Progenitor cell of endocrine pancreas (in vitro differentiated cells): Measurements from ENCODE around the gene CLDN3. TPM values are rescaled to one million over a fixed set of nuclear protein-coding genes. Genes with fewer than 3 reads are reported as not detected.
A peak's percentile ranks its signal among the peaks of the same experiment; 100 is the strongest.

ENCODE experiments used
- DNase-seq: peaks from one replicate; pipeline ENCODE4 v3.0.0; 2021; ENCODE audit warnings: low spot score; ENCODE audit not compliant: unreplicated experiment
- H3K27ac Mint-ChIP-seq: 2 replicates; pipeline ENCODE4 v1.8.0; 2021; ENCODE audit warnings: mild to moderate bottlenecking, moderate library complexity, mixed read lengths
- H3K27me3 Mint-ChIP-seq: 2 replicates; pipeline ENCODE4 v1.8.0; 2021; ENCODE audit warnings: mixed read lengths
- H3K36me3 Mint-ChIP-seq: 2 replicates; pipeline ENCODE4 v1.8.0; 2022; ENCODE audit warnings: mixed read lengths; ENCODE audit not compliant: insufficient read depth
- H3K4me1 Mint-ChIP-seq: 2 replicates; pipeline ENCODE4 v1.8.0; 2021; ENCODE audit warnings: low read depth, mixed read lengths
- H3K4me3 Mint-ChIP-seq: 2 replicates; pipeline ENCODE4 v1.8.0; 2021; ENCODE audit warnings: low read depth, mild to moderate bottlenecking, moderate library complexity, mixed read lengths
- H3K9me3 Mint-ChIP-seq: 2 replicates; pipeline ENCODE4 v1.8.0; 2021; ENCODE audit warnings: low read depth, mixed read lengths
- total RNA-seq: library from RNA; stranded (reverse); gene quantifications from 2 replicates; pipeline ENCODE4 v1.2.1, GENCODE V29; 2021
- TF ChIP-seq, protein P1 (sequence below): fragments of 200-600 bp; sonication (generic); IDR thresholded peaks from one replicate; pipeline ENCODE4 v1.5.0; 2021; ENCODE audit warnings: antibody characterized with exemption, mild to moderate bottlenecking; ENCODE audit not compliant: unreplicated experiment

The CLDN3 gene
- total RNA-seq, 1 donor from 2014 or later = 49.9 TPM

DNA sequence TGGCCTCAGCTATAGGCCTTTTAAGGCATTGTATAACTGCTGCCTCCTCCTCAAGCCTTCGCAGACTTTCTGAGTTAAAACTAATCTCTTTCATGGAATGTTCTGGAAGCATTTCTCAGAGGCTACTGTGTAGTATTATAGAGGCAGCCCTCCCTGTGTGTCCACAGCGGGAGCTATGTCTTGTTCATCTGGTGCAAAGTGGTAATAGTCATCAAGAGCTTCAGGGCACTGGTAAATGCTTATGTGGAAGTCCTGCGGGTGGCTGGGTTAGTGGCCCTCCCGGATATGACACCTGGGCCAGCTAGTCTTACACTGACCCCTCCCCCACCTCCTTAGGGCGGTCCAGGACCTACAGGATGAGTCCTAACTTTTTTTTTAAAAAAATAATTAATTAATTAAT, 29.3 kb downstream of the CLDN3 start:
- TF ChIP-seq, protein P1, sequence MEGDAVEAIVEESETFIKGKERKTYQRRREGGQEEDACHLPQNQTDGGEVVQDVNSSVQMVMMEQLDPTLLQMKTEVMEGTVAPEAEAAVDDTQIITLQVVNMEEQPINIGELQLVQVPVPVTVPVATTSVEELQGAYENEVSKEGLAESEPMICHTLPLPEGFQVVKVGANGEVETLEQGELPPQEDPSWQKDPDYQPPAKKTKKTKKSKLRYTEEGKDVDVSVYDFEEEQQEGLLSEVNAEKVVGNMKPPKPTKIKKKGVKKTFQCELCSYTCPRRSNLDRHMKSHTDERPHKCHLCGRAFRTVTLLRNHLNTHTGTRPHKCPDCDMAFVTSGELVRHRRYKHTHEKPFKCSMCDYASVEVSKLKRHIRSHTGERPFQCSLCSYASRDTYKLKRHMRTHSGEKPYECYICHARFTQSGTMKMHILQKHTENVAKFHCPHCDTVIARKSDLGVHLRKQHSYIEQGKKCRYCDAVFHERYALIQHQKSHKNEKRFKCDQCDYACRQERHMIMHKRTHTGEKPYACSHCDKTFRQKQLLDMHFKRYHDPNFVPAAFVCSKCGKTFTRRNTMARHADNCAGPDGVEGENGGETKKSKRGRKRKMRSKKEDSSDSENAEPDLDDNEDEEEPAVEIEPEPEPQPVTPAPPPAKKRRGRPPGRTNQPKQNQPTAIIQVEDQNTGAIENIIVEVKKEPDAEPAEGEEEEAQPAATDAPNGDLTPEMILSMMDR = no peak
- H3K27ac Mint-ChIP-seq = peak overlapping the region; percentile 100
- H3K4me1 Mint-ChIP-seq = peaks cover 38% of the 10 kb centered on the region
- DNase-seq = no peak
- H3K4me3 Mint-ChIP-seq = peak overlapping the region; percentile 54
- no peaks in the 10 kb centered on the region for H3K9me3 Mint-ChIP-seq
- peaks cover 4% of the 10 kb centered on the region for H3K36me3 Mint-ChIP-seq
- H3K27me3 Mint-ChIP-seq = no peaks in the 10 kb centered on the region

DNA sequence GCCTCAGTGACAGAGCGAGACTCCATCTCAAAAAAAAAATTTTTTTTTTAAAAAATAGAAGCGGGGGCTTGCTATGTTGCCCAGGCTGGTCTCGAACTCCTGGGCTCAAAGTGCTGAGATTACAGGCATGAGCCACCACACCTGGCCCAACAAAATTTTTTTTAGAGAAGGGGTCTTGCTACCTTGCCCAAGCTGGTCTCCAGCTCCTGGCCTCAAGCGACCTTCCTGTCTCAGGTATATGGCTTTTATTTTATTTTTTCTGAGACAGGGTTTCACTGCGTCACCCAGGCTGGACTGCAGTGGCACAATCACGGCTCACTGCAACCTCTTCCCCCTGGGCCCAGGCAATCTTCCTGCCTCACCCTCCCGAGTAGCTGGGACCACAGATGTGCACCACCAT, 29.9 kb downstream of the CLDN3 start:
- Mint-ChIP-seq H3K27ac (peak overlapping the region; percentile 100), H3K9me3 (no peaks in the 10 kb centered on the region), H3K4me1 (peaks cover 38% of the 10 kb centered on the region), H3K4me3 (peak overlapping the region; percentile 54), H3K27me3 (no peaks in the 10 kb centered on the region), H3K36me3 (peaks cover 4% of the 10 kb centered on the region)
- TF ChIP-seq, protein P1 = no peak
- DNase-seq = no peak

- Mint-ChIP-seq H3K27ac (peak overlapping the region; percentile 99), H3K4me1 (peaks cover 38% of the 10 kb centered on the region), H3K36me3 (peaks cover 7% of the 10 kb centered on the region), H3K9me3 (no peaks in the 10 kb centered on the region), H3K27me3 (no peaks in the 10 kb centered on the region), H3K4me3 (peak overlapping the region; percentile 91)
- no peak for DNase-seq
- TF ChIP-seq, protein P1 = no peak
Observed at GRCh38 chr7:73739387-73739767, 30.7 kb downstream of the CLDN3 start.

DNA sequence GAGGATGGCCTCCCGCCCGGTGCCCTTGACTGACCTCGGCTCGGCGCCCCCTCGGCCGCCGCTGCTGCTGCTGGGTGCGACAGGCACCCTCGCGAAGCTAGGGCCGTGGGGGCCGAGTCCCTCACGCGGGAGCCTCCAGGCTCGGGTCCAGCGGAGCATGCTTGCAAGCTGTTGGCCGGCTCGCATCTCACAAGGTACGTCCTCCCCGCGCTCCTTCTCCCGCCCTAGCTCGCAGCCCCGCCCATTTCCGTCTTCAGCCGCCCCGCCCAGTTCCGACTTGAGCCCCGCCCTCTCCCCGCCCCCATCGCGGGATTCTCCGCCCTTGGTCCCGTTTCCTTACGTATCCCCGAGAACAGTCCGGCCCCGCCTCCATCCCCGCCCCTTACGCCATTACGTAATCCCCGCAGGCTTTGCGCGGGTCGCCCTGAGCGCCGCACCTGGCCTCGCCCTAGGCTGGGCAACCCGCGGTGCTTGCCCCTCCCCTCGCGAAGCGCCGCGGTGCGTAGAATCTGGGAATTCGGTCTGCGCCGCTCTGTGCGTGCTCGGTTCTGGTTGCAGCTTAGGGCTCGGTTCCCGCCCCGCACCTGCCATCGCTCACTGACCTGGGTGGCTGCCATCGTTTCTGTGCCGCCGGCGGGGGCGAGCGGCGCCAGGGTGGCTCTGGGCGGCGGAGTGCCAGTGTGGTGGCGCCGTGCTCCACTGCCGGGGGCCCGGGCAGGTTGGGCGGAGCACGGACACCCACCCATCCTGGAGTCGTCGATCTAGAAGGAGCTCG, 31.3 kb downstream of the CLDN3 start, which contains the start of gene ABHD11:
TSS of gene ABHD11 (minus strand) at position 191 of the 775 bp plus-strand sequence. CDS start at position 159, 32 bp downstream.
- Mint-ChIP-seq H3K27me3 (no peaks in the 10 kb centered on the region), H3K36me3 (peaks cover 7% of the 10 kb centered on the region), H3K27ac (peak within 1 kb of the TSS; percentile 99), H3K4me1 (peaks cover 33% of the 10 kb centered on the region), H3K4me3 (peak within 1 kb of the TSS; percentile 91), H3K9me3 (no peaks in the 10 kb centered on the region)
- TF ChIP-seq, protein P1 = no peak
- peak; percentile 97 for DNase-seq

- H3K36me3 Mint-ChIP-seq = peaks cover 7% of the 10 kb centered on the region
- H3K4me3 Mint-ChIP-seq = peak overlapping the region; percentile 91
- no peaks in the 10 kb centered on the region for H3K9me3 Mint-ChIP-seq
- peak overlapping the region; percentile 97 for H3K27ac Mint-ChIP-seq
- peaks cover 27% of the 10 kb centered on the region for H3K4me1 Mint-ChIP-seq
- no peak for DNase-seq
- H3K27me3 Mint-ChIP-seq = no peaks in the 10 kb centered on the region
- TF ChIP-seq, protein P1 = no peak
Observed at GRCh38 chr7:73738220-73738611, 31.9 kb downstream of the CLDN3 start.
